Activated CD8-positive, alpha-beta memory T cell treated with anti-CD3 and anti-CD28 coated beads for 36 hours (primary cell): ENCODE data around the gene MAP3K10. TPM values are rescaled to one million over a fixed set of nuclear protein-coding genes. Genes with fewer than 3 reads are reported as not detected.

Source experiments
- CTCF ChIA-PET: fragments of 350-600 bp; sonication (Branson Sonifier 250); formaldehyde crosslinking; loops from one replicate; lab custom pipeline; 2021; ENCODE audit warnings: antibody characterized with exemption; lab: Charles Lee
- POLR2A ChIA-PET: fragments of 350-600 bp; sonication (Branson Sonifier 250); formaldehyde crosslinking; loops from one replicate; lab custom pipeline; 2021; ENCODE audit warnings: antibody characterized with exemption; lab: Charles Lee
- total RNA-seq, 2 experiments: library from RNA; stranded (reverse); gene quantifications; one replicate each; pipeline ENCODE4 v1.2.3, GENCODE V29; 2021

The MAP3K10 gene
- total RNA-seq, 2 experiments from 2014 or later = 13.6 to 16.5 TPM

DNA sequence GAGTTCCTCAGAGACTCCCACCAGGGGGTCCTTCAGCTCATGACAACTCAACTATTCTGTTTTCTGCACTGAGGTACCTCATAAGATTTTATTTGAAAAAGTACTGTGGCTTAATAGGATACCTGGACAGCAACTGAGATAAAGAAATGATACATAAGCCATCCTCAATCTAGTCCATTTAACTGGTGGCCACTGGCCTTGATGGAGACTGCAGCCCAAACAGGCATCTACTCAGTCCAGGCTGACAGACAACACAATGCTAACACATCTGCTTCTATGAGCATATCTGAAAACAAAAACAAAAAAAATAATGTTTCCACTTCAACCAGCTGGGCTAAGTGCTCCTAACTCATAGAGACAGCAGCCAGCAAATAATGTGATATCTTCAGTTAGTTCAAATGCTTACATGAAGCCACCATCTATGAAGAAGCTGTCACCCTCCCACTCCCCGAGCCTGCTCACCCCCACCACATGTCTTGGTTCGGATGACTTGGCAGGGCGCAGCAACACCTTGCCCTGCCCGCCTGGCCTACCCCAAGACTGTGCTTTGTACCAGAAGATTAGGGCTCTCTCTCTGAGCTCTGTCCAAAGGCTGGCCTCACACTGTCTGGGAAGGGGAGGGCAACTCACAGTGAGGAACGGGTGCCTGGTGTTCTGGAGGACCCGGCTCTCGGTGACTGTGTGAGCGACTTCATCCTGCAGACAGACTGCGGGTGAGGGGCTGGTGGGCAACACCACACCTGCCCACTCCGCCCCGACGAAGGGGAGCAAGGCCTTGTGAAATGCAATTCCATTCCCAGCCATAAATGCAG lies 48.4 kb downstream of the MAP3K10 start:
- ChIA-PET CTCF (no interaction called here), POLR2A (no interaction called here)

DNA sequence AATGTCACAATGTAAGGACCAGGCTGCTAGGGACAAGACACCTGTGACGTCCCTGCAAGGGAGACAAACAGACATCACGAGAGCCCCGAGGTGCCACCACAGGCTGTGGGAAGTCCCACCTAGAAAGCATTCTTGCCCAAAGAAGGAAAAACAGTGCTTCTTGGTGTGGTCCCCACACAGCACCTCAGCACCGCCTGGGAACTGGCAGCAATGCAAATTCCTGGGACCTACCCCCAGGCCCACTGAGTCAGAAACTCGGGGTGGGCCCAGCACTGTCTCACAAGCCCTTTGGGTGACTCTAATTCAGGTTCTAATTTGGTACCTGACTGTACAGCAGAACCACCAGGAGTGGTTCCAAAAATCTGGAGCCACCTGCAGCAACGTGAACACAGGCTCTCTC lies 49.1 kb downstream of the MAP3K10 start:
- ChIA-PET POLR2A (no interaction called here), CTCF (no interaction called here)

- ChIA-PET CTCF (no interaction called here), POLR2A (no interaction called here)
Measured at GRCh38 chr19:40241125-40241808, 50.0 kb downstream of the MAP3K10 start.

GRCh38 chr19:40241809-40242384 lies 50.7 kb downstream of the MAP3K10 start:
- POLR2A ChIA-PET = no interaction called here
- CTCF ChIA-PET = no interaction called here

- CTCF ChIA-PET = no interaction called here
- POLR2A ChIA-PET = no interaction called here
Measured at GRCh38 chr19:40242480-40242879, 51.3 kb downstream of the MAP3K10 start.

- POLR2A ChIA-PET = no interaction called here
Measured at GRCh38 chr19:40243181-40243580, 52.0 kb downstream of the MAP3K10 start.

DNA sequence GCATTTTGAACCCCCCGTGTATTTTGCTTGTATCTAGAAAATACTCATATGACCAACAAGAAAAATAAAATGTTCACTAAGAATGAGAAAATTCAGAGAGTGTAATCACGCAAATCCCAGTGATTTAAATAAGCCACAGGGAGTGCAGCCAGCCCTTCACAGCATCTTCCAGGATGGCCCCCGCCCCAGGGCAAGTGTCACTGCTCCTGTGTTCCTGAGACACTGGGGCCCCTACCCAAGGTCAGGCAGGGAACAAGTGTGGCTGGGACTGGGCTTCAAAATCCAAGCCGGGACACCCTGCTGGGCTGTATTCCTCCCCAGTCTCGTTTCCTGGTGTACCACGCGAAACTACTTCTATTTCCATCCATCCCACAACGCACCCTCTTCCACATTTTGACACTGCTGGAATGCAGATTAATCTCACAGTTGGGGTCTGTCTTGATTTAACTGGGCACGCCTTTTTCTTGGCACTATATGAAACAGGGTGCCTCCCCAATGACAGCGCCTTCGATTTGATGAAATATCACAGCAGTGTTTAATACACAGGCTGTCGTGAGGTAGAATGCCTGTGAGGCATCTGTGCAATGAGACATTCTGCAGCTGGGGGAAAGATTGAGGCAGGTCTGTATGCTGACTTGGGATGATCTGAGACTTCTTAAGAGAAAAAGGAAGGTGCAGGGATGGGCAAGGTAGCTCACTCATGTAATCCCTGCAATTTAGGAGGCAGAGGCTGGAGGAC lies 53.5 kb downstream of the MAP3K10 start:
- ChIA-PET POLR2A (no interaction called here), CTCF (no interaction called here)

More at GRCh38 chr19:40243181-40243580, 52.0 kb downstream of the MAP3K10 start:
- CTCF ChIA-PET = no interaction called here

- CTCF ChIA-PET = no interaction called here
- POLR2A ChIA-PET = no interaction called here
Measured at GRCh38 chr19:40245506-40246128, 54.4 kb downstream of the MAP3K10 start.

- POLR2A ChIA-PET = no interaction called here
- CTCF ChIA-PET = no interaction called here
Measured at GRCh38 chr19:40246292-40247073, 55.3 kb downstream of the MAP3K10 start.

DNA sequence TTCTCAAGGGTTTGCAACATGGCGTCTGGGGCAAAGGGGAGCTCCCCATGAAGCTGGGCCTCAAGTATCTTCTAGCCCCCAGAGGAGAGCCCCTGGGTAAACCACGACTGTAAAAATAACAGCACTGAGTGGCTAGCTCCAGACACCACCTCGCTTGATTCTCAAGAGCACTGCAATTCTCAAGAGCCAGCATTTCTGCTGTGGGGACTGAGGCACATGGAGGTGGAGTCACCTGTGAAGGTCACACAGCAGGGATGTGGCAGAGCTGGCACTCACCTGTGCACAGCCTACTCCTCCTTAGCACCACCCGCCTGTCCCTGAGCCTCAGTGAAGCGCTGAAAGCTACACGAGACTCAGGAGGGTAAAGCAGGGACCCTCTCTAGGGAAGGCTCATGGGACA lies 56.0 kb downstream of the MAP3K10 start:
- CTCF ChIA-PET = interaction anchor here (0.5 kb wide), 1 partner anchor 59 kb away, joined by 3 read pairs; no protein-coding TSS in a partner anchor
- POLR2A ChIA-PET = no interaction called here

DNA sequence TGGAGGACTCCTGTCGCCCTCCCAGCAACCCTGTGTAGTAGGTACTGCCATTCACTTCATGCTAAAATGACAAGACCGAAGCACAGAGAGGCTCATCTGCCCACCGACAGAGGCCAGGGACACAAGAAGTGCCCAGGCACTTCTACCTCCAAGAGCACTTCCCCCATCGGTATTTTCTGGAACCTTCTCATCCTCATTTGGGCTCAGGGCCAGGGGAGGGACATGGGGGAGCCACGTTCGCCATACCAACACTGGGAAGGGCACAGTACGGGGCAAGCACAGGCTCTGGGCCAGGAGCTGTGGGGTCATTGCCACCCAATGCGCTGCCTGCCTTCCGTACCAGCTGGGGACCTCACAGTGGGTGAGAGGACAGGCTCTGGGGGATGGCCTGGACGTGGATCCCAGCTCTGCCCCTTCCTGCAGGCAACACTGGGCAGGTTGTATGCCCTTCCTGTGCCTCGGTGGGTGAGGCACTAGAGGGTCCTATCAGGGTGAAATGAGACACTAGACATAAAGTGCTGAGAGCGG lies 56.6 kb downstream of the MAP3K10 start:
- POLR2A ChIA-PET = no interaction called here
- CTCF ChIA-PET = interaction anchor here (0.5 kb wide), 1 partner anchor 58 kb away, joined by 3 read pairs; no protein-coding TSS in a partner anchor

DNA sequence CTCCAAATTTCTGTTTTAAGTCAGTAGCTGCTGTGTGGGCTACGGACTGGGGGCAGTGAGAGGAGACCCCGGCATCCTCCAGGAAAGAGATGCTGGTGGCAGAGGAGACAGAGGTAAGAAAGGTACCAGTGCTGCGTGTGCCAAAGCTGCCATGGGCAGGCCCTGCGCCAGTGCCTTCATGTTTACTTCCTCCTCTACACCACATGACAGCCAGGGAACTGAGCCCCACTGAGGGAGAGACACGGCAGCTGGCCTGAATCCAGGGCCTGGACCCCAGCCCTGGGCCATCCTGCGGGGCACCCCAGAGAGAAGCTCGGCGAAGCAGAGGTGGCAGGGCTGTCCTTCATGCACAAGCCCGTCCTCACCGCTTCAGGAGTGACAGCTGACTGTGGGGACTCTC lies 58.0 kb downstream of the MAP3K10 start:
- POLR2A ChIA-PET = no interaction called here

DNA sequence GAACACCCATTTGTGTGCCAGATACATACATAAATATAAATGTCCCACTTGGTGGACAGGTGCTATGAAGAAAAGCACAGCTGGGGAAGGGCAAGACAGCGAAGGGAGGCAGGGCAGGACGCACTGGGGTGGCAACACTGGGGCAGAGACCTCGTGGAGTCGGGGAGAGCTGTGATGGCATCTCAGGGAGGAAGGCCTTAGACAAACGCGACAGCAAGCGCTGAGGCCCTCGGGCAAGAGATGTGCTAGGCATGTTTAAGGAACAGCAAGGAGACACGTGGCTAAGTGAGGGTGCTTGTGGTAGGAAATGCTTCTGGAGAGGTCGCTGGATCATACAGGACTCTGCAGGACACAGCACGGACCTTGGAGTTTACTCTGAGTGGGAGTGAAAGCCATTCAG lies 58.6 kb downstream of the MAP3K10 start:
- POLR2A ChIA-PET = no interaction called here
- CTCF ChIA-PET = interaction anchor here (1.1 kb wide), 1 partner anchor 55 kb away, joined by 3 read pairs; no protein-coding TSS in a partner anchor

More for the DNA sequence above, 58.0 kb downstream of the MAP3K10 start:
- CTCF ChIA-PET = interaction anchor here (1.1 kb wide), 1 partner anchor 56 kb away, joined by 3 read pairs; no protein-coding TSS in a partner anchor

DNA sequence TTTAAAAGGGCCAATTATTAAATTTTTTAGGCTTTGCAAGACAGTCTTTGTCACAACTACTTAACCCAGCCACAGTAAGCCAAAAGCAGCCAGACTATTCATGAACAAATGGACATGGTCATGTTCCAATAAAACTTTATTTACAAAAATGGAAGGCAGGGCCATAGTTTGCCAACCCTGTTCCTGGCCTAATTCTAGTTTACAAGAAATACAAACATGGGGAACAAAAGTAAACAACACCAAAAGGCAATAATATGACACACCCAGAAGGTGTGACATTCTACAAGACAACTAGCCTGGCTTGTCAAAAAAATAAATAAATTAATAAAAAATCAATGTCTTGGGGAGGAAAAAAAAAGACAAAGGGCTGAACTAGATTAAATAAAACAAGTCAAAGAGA lies 60.0 kb downstream of the MAP3K10 start:
- CTCF ChIA-PET = no interaction called here
- POLR2A ChIA-PET = no interaction called here

GRCh38 chr19:40251991-40252390 lies 60.8 kb downstream of the MAP3K10 start:
- CTCF ChIA-PET = no interaction called here
- POLR2A ChIA-PET = no interaction called here

DNA sequence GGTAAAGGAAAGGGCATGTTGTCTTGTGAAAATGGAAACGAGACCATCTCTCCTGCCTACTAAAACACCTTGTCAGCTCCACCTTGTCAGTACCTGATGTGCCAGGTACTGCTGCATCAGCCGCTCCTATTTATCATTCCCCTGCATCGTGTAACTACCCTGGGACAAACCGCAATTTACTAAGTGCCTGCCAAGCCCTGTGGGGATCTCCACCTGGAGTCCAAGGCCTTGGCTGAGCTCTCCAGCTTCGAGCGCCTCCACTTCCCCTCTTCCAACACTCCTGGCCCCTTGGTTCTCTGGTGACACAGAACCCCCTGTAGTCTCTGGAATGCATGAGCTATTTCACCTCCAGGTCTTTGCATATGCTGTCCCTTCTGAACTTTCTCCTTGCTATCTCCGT lies 61.2 kb downstream of the MAP3K10 start:
- ChIA-PET CTCF (no interaction called here), POLR2A (no interaction called here)

GRCh38 chr19:40253611-40254092 lies 62.4 kb downstream of the MAP3K10 start:
- ChIA-PET POLR2A (no interaction called here), CTCF (no interaction called here)
